HG03342 (cell line): Measurements from ENCODE around the gene RHOV.

Experiments
- ATAC-seq: cut with Tn5 transposase; IDR thresholded peaks from one replicate; pipeline ENCODE4 v1.9.1; 2021; ENCODE audit warnings: mild to moderate bottlenecking, moderate library complexity; ENCODE audit not compliant: unreplicated experiment

RHOV gene

GRCh38 chr15:40904552-40905201 lies 30.6 kb upstream of the RHOV start:
- ATAC-seq = no peak

- no peak for ATAC-seq
Observed at GRCh38 chr15:40902605-40903561, 28.8 kb upstream of the RHOV start.

DNA sequence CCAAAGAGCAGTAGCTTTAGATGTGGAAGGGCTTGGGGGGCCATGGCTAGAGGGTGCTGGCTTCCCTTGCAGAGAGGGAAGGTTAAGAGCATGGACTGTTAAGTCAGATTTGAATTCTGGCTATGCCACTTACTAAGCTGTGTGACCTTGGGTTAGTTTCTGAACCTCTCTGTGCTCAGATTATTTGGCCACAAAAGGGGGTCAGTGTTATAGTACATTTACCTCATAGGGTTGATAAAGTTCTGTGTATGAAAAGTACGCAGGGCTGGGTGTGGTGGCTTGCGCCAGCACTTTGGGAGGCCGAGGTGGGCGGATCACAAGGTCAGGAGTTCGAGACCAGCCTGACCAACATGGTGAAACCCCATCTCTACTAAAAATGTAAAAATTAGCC lies 27.0 kb upstream of the RHOV start:
- ATAC-seq = no peak

- no peak for ATAC-seq
Observed at GRCh38 chr15:40900256-40901052, 26.4 kb upstream of the RHOV start.

GRCh38 chr15:40899536-40900207 lies 25.6 kb upstream of the RHOV start:
- ATAC-seq = no peak

GRCh38 chr15:40894681-40895448 lies 20.8 kb upstream of the RHOV start:
- peak; percentile 47 for ATAC-seq

GRCh38 chr15:40893733-40894680 lies 20.0 kb upstream of the RHOV start, which contains the start of gene VPS18:
Gene VPS18, plus strand, starts transcription at chr15:40894450. Its CDS starts 319 bp downstream, at chr15:40894769.
- ATAC-seq = peak; percentile 79

- ATAC-seq = no peak
Observed at GRCh38 chr15:40893019-40893670, 19.1 kb upstream of the RHOV start.

DNA sequence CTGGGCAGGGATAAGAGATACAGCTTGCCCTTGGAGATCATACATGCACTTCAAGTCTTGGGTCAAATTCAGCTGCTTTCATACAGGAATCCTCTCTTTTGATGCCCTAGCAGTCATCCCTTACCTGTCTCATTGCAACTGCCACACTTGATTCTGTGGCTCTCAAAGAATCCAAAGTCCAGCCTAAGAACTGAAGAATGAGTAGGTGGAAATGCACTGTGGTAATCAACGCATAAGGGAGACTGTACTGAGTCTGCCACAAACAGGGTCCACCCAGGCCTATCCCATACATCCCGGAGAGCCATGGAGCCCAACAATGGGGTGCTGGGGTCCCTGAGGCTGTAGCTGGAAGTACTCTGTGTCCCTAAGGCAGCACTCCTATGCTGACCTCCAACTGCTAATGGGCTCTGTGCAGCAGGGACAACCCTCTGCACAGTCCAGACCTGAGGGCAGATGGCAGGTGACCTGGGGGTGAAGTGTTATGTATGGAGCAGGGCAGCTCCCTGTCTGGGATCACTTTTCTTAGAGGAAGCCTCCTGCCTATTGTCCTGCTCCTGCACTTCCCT lies 18.5 kb upstream of the RHOV start:
- no peak for ATAC-seq

GRCh38 chr15:40891810-40892446 lies 17.9 kb upstream of the RHOV start:
- no peak for ATAC-seq

DNA sequence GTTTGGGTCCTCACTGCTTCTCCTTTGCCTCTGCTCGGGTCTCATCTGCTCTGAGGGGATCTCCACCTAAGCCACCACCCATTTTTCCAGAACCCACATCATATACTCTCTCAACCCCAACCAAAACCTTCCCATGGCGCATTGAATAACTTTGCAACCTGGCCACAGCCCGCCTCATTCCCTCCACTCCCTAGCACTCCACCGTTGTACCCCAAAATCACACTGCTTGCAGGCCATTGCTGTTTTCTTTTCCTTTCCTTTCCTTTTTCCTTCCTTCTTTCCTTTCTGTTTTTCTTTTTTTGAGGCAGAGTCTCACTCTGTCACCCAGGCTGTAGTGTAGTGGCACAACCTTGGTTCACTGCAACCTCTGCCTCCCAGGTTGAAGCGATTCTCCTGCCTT lies 17.1 kb upstream of the RHOV start:
- ATAC-seq = no peak

GRCh38 chr15:40889112-40889511 lies 15.1 kb upstream of the RHOV start:
- no peak for ATAC-seq

- ATAC-seq = no peak
Observed at GRCh38 chr15:40886586-40886985, 12.6 kb upstream of the RHOV start.

DNA sequence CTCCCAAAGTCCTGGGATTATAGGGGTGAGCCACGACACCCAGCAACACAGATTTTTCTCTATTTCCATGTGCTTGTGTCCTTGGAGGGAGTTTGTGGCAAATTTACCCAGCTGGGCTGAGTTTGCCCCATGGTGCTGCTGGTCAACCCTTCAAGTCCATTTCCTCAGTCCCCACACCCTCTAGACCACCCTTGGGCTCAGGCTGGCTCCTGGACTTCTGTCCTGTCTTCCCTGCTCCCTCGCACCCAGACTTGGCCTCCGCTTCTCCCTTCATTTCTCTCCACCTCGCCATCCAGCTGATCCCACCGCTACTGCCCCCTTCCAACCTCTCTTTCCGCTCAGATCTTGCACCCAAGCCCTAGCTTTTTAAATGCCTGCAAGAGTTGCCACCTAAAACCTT lies 7.3 kb upstream of the RHOV start:
- no peak for ATAC-seq

DNA sequence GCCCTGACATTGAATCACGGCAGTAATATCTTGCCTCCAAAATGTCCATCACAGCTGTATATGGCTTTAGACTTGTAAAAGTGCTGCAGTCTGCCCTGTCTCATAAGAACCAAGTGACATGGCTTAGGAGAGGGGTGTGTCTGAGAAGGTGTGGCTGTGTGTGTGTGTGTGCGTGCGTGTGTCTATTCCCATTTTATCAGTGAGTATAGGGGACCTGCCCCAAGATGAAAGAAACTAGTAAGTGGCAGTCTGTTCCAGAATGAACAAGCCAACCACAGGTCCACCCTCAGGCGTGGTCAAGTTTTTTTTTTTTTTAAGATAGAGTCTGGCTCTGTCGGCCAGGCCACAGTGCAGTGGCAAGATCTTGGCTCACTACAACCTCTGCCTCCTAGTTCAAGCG lies 5.6 kb upstream of the RHOV start:
- ATAC-seq = no peak

DNA sequence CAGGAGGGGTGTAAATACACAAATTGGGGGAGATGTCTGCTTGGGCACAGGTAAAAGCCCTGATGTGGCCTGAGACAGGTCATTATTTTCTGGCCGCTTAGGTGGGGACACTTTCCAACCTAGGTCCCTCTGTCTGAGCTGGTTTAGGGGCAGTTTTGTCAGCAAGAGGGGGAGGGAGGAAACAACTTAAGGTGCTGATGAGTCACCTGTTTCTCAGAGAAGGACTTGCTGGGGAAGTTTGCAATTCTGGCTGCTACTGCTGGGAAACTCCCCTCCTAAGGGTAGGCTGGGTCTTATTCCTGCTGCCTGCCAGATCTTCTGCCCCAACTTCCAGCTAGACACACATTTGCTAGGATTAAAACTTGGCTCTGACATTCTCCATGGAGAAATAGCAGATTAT lies 4.8 kb upstream of the RHOV start:
- peak; percentile 62 for ATAC-seq

DNA sequence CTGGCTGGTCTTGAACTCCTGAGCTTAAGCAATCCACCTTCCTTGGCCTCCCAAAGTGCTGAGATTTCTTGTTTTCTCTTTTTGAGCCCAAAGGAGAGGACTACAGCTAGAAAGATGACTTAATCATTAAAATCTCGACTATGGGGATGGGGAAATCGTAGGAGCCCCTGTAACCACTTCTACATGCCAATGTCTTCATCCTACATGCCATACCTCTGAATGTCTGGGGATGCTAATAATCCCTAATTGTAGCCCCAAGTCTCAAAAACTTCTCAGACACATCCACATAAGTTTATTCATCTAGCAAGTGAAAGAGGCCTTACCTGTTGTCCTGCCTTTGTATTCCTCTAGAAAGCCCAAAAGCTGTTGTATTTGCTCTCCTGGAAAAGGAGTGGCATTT lies 3.7 kb upstream of the RHOV start:
- no peak for ATAC-seq
